Effector memory CD8-positive, alpha-beta T cell (primary cell): ENCODE data around the gene UVSSA.

ENCODE experiments used
- ATAC-seq: fragments of 150-1000 bp; cut with Tn5 transposase; replicated peaks from 2 replicates; pipeline ENCODE4 v1.10.0; 2021; ENCODE audit warnings: mild to moderate bottlenecking, moderate library complexity
- DNase-seq, 3 experiments: peaks; one replicate each; pipeline ENCODE4 v3.0.0; 2021
- H3K27ac Mint-ChIP-seq, 2 donors: one replicate each; pipeline ENCODE4 v1.8.0; 2022; ENCODE audit warnings: mild to moderate bottlenecking in 2 of 2, mixed read lengths in 2 of 2, moderate library complexity in 2 of 2
- H3K27me3 Mint-ChIP-seq, 2 donors: one replicate each; pipeline ENCODE4 v1.8.0; 2022; ENCODE audit warnings: mixed read lengths in 2 of 2
- H3K36me3 Mint-ChIP-seq: one replicate; pipeline ENCODE4 v1.8.0; 2022; ENCODE audit warnings: mild to moderate bottlenecking, moderate library complexity, mixed read lengths; ENCODE audit not compliant: insufficient read depth
- H3K4me1 Mint-ChIP-seq, 2 donors: one replicate each; pipeline ENCODE4 v1.8.0; 2022; ENCODE audit warnings: low read depth in 2 of 2, mixed read lengths in 2 of 2
- H3K4me3 Mint-ChIP-seq, 2 donors: one replicate each; pipeline ENCODE4 v1.8.0; 2022; ENCODE audit warnings: mild to moderate bottlenecking in 2 of 2, mixed read lengths in 2 of 2, moderate library complexity in 2 of 2
- H3K9me3 Mint-ChIP-seq, 2 donors: one replicate each; pipeline ENCODE4 v1.8.0; 2022; ENCODE audit warnings: mixed read lengths in 2 of 2

The UVSSA gene

GRCh38 chr4:1411436-1412375 is 64.7 kb downstream of the UVSSA start:
- Mint-ChIP-seq H3K27ac (no peak overlapping the region), H3K4me1 (peaks cover 0 to 3% of the 10 kb centered on the region in 2 donors), H3K27me3 (peaks cover 69 to 89% of the 10 kb centered on the region in 2 donors), H3K9me3 (peaks cover 0 to 3% of the 10 kb centered on the region in 2 donors), H3K36me3 (peaks cover 4% of the 10 kb centered on the region), H3K4me3 (no peak overlapping the region)
- ATAC-seq (no peak), DNase-seq (no peak)

- no peak for DNase-seq
- H3K9me3 Mint-ChIP-seq: peaks cover 0 to 3% of the 10 kb centered on the region in 2 donors
- H3K36me3 Mint-ChIP-seq: peaks cover 4% of the 10 kb centered on the region
- no peak overlapping the region for H3K4me3 Mint-ChIP-seq
- no peak overlapping the region for H3K27ac Mint-ChIP-seq
- no peak for ATAC-seq
- H3K4me1 Mint-ChIP-seq: peaks cover 0 to 3% of the 10 kb centered on the region in 2 donors
- H3K27me3 Mint-ChIP-seq: peaks cover 64 to 86% of the 10 kb centered on the region in 2 donors
Observed at GRCh38 chr4:1412376-1413203, 65.6 kb downstream of the UVSSA start.

- H3K4me1 Mint-ChIP-seq: peaks cover 0 to 3% of the 10 kb centered on the region in 2 donors
- no peak for DNase-seq
- peaks cover 60 to 85% of the 10 kb centered on the region in 2 donors for H3K27me3 Mint-ChIP-seq
- no peak overlapping the region for H3K4me3 Mint-ChIP-seq
- ATAC-seq: no peak
- H3K27ac Mint-ChIP-seq: no peak overlapping the region
- H3K36me3 Mint-ChIP-seq: peaks cover 4% of the 10 kb centered on the region
- H3K9me3 Mint-ChIP-seq: peaks cover 0 to 3% of the 10 kb centered on the region in 2 donors
Observed at GRCh38 chr4:1413204-1413663, 66.2 kb downstream of the UVSSA start.

- peaks cover 4% of the 10 kb centered on the region for H3K36me3 Mint-ChIP-seq
- peaks cover 54 to 85% of the 10 kb centered on the region in 2 donors for H3K27me3 Mint-ChIP-seq
- peaks cover 0 to 3% of the 10 kb centered on the region in 2 donors for H3K9me3 Mint-ChIP-seq
- no peak overlapping the region for H3K27ac Mint-ChIP-seq
- peaks cover 0 to 3% of the 10 kb centered on the region in 2 donors for H3K4me1 Mint-ChIP-seq
- no peak for DNase-seq
- H3K4me3 Mint-ChIP-seq: no peak overlapping the region
- ATAC-seq: no peak
Observed at GRCh38 chr4:1413687-1414479, 66.9 kb downstream of the UVSSA start.

- no peak overlapping the region for H3K4me3 Mint-ChIP-seq
- H3K27ac Mint-ChIP-seq: no peak overlapping the region
- DNase-seq (no peak), ATAC-seq (no peak)
- peaks cover 0 to 3% of the 10 kb centered on the region in 2 donors for H3K9me3 Mint-ChIP-seq
- H3K27me3 Mint-ChIP-seq: peaks cover 50 to 85% of the 10 kb centered on the region in 2 donors
- H3K4me1 Mint-ChIP-seq: peaks cover 0 to 3% of the 10 kb centered on the region in 2 donors
- peaks cover 4% of the 10 kb centered on the region for H3K36me3 Mint-ChIP-seq
Observed at GRCh38 chr4:1414831-1415680, 68.0 kb downstream of the UVSSA start.

GRCh38 chr4:1415681-1415981 is 68.6 kb downstream of the UVSSA start:
- Mint-ChIP-seq H3K9me3 (peaks cover 0 to 2% of the 10 kb centered on the region in 2 donors), H3K4me1 (peaks cover 0 to 2% of the 10 kb centered on the region in 2 donors), H3K4me3 (no peak overlapping the region), H3K27ac (no peak overlapping the region), H3K36me3 (peaks cover 4% of the 10 kb centered on the region), H3K27me3 (peaks cover 51 to 85% of the 10 kb centered on the region in 2 donors)
- DNase-seq: no peak
- ATAC-seq: no peak

- Mint-ChIP-seq H3K27me3 (peaks cover 54 to 85% of the 10 kb centered on the region in 2 donors), H3K4me3 (no peak overlapping the region)
- no peak for DNase-seq
Observed at GRCh38 chr4:1416051-1416947, 69.3 kb downstream of the UVSSA start.

GRCh38 chr4:1416948-1417260 is 69.9 kb downstream of the UVSSA start:
- peaks cover 49 to 82% of the 10 kb centered on the region in 2 donors for H3K27me3 Mint-ChIP-seq
- no peak overlapping the region for H3K4me3 Mint-ChIP-seq
- H3K27ac Mint-ChIP-seq: no peak overlapping the region
- ATAC-seq: no peak
- peaks cover 0 to 2% of the 10 kb centered on the region in 2 donors for H3K4me1 Mint-ChIP-seq
- no peak for DNase-seq
- H3K9me3 Mint-ChIP-seq: peaks cover 0 to 2% of the 10 kb centered on the region in 2 donors
- no peaks in the 10 kb centered on the region for H3K36me3 Mint-ChIP-seq

More at GRCh38 chr4:1416051-1416947, 69.3 kb downstream of the UVSSA start:
- ATAC-seq: no peak
- Mint-ChIP-seq H3K36me3 (no peaks in the 10 kb centered on the region), H3K4me1 (peaks cover 0 to 2% of the 10 kb centered on the region in 2 donors), H3K9me3 (peaks cover 0 to 2% of the 10 kb centered on the region in 2 donors), H3K27ac (no peak overlapping the region)

GRCh38 chr4:1417522-1418390 is 70.7 kb downstream of the UVSSA start:
- Mint-ChIP-seq H3K27ac (no peak overlapping the region), H3K36me3 (no peaks in the 10 kb centered on the region), H3K9me3 (no peaks in the 10 kb centered on the region), H3K4me1 (peaks cover 0 to 2% of the 10 kb centered on the region in 2 donors), H3K4me3 (no peak overlapping the region), H3K27me3 (peaks cover 52 to 75% of the 10 kb centered on the region in 2 donors)
- no peak for ATAC-seq
- DNase-seq: no peak

- no peak for ATAC-seq
- Mint-ChIP-seq H3K4me1 (peaks cover 0 to 2% of the 10 kb centered on the region in 2 donors), H3K27ac (no peak overlapping the region), H3K9me3 (no peaks in the 10 kb centered on the region), H3K27me3 (peaks cover 47 to 68% of the 10 kb centered on the region in 2 donors), H3K4me3 (no peak overlapping the region), H3K36me3 (no peaks in the 10 kb centered on the region)
- no peak for DNase-seq
Observed at GRCh38 chr4:1418494-1419285, 71.7 kb downstream of the UVSSA start.
